GM19452 (cell line): ENCODE measurements around the gene PTPRN2.

Experiments used
- ATAC-seq: cut with Tn5 transposase; IDR thresholded peaks from one replicate; pipeline ENCODE4 v1.9.1; 2021; ENCODE audit not compliant: unreplicated experiment

The PTPRN2 gene

GRCh38 chr7:157801113-157801512 lies 786.5 kb downstream of the PTPRN2 start:
- ATAC-seq: no peak

GRCh38 chr7:157800281-157800680 lies 787.3 kb downstream of the PTPRN2 start:
- no peak for ATAC-seq

GRCh38 chr7:157799076-157799685 lies 788.4 kb downstream of the PTPRN2 start:
- ATAC-seq: no peak

- ATAC-seq: no peak
Measured at GRCh38 chr7:157797361-157797760, 790.3 kb downstream of the PTPRN2 start.

GRCh38 chr7:157796846-157797245 lies 790.8 kb downstream of the PTPRN2 start:
- no peak for ATAC-seq

GRCh38 chr7:157795643-157796042 lies 792.0 kb downstream of the PTPRN2 start:
- ATAC-seq: no peak

GRCh38 chr7:157795199-157795598 lies 792.4 kb downstream of the PTPRN2 start:
- no peak for ATAC-seq

- no peak for ATAC-seq
Measured at GRCh38 chr7:157794746-157795065, 792.9 kb downstream of the PTPRN2 start.

- no peak for ATAC-seq
Measured at GRCh38 chr7:157793973-157794745, 793.5 kb downstream of the PTPRN2 start.

GRCh38 chr7:157793087-157793353 lies 794.6 kb downstream of the PTPRN2 start:
- ATAC-seq: no peak

GRCh38 chr7:157792241-157793086 lies 795.2 kb downstream of the PTPRN2 start:
- no peak for ATAC-seq

GRCh38 chr7:157791666-157792065 lies 796.0 kb downstream of the PTPRN2 start:
- ATAC-seq: no peak

- no peak for ATAC-seq
Measured at GRCh38 chr7:157791261-157791660, 796.4 kb downstream of the PTPRN2 start.

GRCh38 chr7:157789942-157790341 lies 797.7 kb downstream of the PTPRN2 start:
- ATAC-seq: no peak

- ATAC-seq: no peak
Measured at GRCh38 chr7:157789094-157789493, 798.5 kb downstream of the PTPRN2 start.

GRCh38 chr7:157788573-157788972 lies 799.0 kb downstream of the PTPRN2 start:
- no peak for ATAC-seq

- no peak for ATAC-seq
Measured at GRCh38 chr7:157787275-157787701, 800.3 kb downstream of the PTPRN2 start.

GRCh38 chr7:157786375-157787274 lies 801.0 kb downstream of the PTPRN2 start:
- ATAC-seq: no peak

GRCh38 chr7:157785486-157786186 lies 802.0 kb downstream of the PTPRN2 start:
- ATAC-seq: no peak

- ATAC-seq: no peak
Measured at GRCh38 chr7:157784979-157785441, 802.6 kb downstream of the PTPRN2 start.
